Immature natural killer cell (primary cell): ENCODE measurements around the gene APOBR. TPM values are rescaled to one million over a fixed set of nuclear protein-coding genes. Genes with fewer than 3 reads are reported as not detected.
"Not testable (repeated sequence)": the region's sequence is repeated elsewhere in the genome, so short reads cannot be mapped to it uniquely, and the experiment has no call there.

Experiments used
- DNase-seq, 3 donors: peaks; one replicate each; pipeline ENCODE4 v3.0.0; 2022; ENCODE audit warnings: mixed read lengths in 1 of 3
- H3K27ac Mint-ChIP-seq, 6 donors: one replicate each; pipeline ENCODE4 v1.8.0; 2020; ENCODE audit warnings: mixed read lengths in 6 of 6, mild to moderate bottlenecking in 5 of 6, inconsistent platforms in 4 of 6, moderate library complexity in 3 of 6
- H3K27me3 Mint-ChIP-seq, 3 donors: one replicate each; pipeline ENCODE4 v1.8.0; 2020 to 2021; ENCODE audit warnings: low read depth in 3 of 3, mild to moderate bottlenecking in 3 of 3, mixed read lengths in 3 of 3, moderate library complexity in 3 of 3, inconsistent platforms in 1 of 3
- H3K36me3 Mint-ChIP-seq, 3 donors: one replicate each; pipeline ENCODE4 v1.8.0; 2020; ENCODE audit warnings: mixed read lengths in 3 of 3, inconsistent platforms in 2 of 3, mild to moderate bottlenecking in 2 of 3
- H3K4me1 Mint-ChIP-seq, 2 donors: one replicate each; pipeline ENCODE4 v1.8.0; 2020; ENCODE audit warnings: inconsistent platforms in 2 of 2, mild to moderate bottlenecking in 2 of 2, mixed read lengths in 2 of 2, moderate library complexity in 1 of 2
- H3K4me3 Mint-ChIP-seq, 5 donors: one replicate each; pipeline ENCODE4 v1.8.0; 2020; ENCODE audit warnings: mild to moderate bottlenecking in 5 of 5, mixed read lengths in 5 of 5, inconsistent platforms in 3 of 5, moderate library complexity in 3 of 5
- H3K9me3 Mint-ChIP-seq, 6 donors: one replicate each; pipeline ENCODE4 v1.8.0; 2020; ENCODE audit warnings: mild to moderate bottlenecking in 6 of 6, mixed read lengths in 6 of 6, inconsistent platforms in 4 of 6, moderate library complexity in 3 of 6
- polyA plus RNA-seq, 3 donors: library from polyadenylated mRNA; unstranded; fragments of 300-500 nt; fragmentation: Illumina TruSeq; gene quantifications; one replicate each; pipeline ENCODE4 v1.2.3, GENCODE V29; 2021

APOBR gene
- polyA plus RNA-seq, 3 donors from 2014 or later = 0.49 to 15.2 (median 2.6) TPM

DNA sequence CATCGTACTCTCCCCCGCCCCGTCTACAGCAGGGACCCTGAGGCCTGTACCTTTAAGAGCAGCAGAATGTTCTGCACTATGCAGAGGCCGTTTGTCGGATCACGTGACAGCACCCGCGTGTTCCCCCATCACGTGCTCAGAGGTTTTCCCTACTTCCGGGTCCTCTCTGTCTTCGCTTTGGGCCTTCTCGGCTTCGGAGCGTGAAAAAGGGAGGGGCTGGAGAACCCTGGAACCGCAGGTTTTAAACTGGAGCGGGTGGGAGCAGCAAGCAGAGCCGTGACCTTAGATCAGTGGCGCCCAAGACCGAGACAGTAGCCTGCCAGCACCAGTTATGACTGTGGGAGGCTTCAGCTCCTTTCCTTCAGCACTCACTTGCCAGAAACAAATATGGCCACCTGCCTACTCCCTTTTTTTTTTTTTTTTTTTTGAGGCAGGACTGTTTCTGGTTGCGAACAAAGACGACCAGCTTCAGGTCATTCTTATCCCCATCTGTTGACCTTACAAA lies 2.4 kb upstream of the APOBR start, which contains the start of gene CLN3:
Gene CLN3, minus strand, starts transcription at position 105 of the 505 bp plus-strand sequence. CDS start 315 bp downstream, outside the sequence.
- Mint-ChIP-seq H3K27ac (peak within 1 kb of the TSS; percentile 98 to 100 (median 100)), H3K4me3 (peak within 1 kb of the TSS; percentile 98 to 99 (median 98)), H3K36me3 (peaks cover 7 to 23% (median 17%) of the 10 kb centered on the region in 3 donors), H3K9me3 (no peaks in the 10 kb centered on the region), H3K4me1 (peaks cover 77 to 79% of the 10 kb centered on the region in 2 donors), H3K27me3 (peaks cover 8 to 25% (median 21%) of the 10 kb centered on the region in 3 donors)
- DNase-seq = peak; percentile 92 to 93 (median 93)

DNA sequence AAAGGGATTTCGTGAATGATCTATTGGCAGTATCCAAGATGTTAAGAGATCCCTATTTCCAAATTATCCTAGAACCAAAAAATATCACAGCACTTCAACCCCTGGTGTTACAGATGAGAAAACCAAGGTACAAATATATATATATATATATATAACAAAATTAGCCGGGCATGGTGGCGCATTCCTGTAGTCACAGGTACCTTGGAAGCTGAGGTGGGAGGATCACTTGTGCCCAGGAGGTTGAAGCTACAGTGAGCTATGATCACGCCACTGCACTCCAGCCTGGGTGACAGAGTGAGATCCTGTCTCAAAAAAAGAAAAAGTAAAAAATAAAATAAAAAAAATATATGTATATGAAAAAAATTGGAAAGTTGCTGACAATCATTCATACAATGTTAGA lies 1.9 kb upstream of the APOBR start:
- Mint-ChIP-seq H3K4me3 (peak overlapping the region; percentile 98 to 99 (median 98)), H3K27ac (peak overlapping the region; percentile 98 to 100 (median 100)), H3K27me3 (peaks cover 8 to 25% (median 21%) of the 10 kb centered on the region in 3 donors), H3K9me3 (no peaks in the 10 kb centered on the region), H3K4me1 (peaks cover 77 to 79% of the 10 kb centered on the region in 2 donors), H3K36me3 (peaks cover 12 to 23% (median 22%) of the 10 kb centered on the region in 3 donors)
- no peak for DNase-seq

GRCh38 chr16:28495098-28495793 lies 803 bp downstream of the APOBR start:
- peaks cover 12 to 25% (median 24%) of the 10 kb centered on the region in 3 donors for H3K36me3 Mint-ChIP-seq
- peak in 1 of 3 donors; percentile 18 for DNase-seq

GRCh38 chr16:28495795-28496749 lies 1.6 kb downstream of the APOBR start:
- Mint-ChIP-seq H3K4me3 (peak overlapping the region; percentile 91 to 98 (median 98)), H3K27ac (peak overlapping the region; percentile 98 to 100 (median 99)), H3K4me1 (peaks cover 76 to 77% of the 10 kb centered on the region in 2 donors), H3K27me3 (peaks cover 7 to 24% (median 21%) of the 10 kb centered on the region in 3 donors), H3K36me3 (peaks cover 12 to 25% (median 24%) of the 10 kb centered on the region in 3 donors), H3K9me3 (no peaks in the 10 kb centered on the region)
- no peak for DNase-seq

More at GRCh38 chr16:28495098-28495793, 803 bp downstream of the APOBR start:
- H3K27ac Mint-ChIP-seq = peak overlapping the region; percentile 98 to 100 (median 99)
- no peaks in the 10 kb centered on the region for H3K9me3 Mint-ChIP-seq
- H3K27me3 Mint-ChIP-seq = peaks cover 7 to 25% (median 21%) of the 10 kb centered on the region in 3 donors
- peak overlapping the region; percentile 91 to 98 (median 98) for H3K4me3 Mint-ChIP-seq
- peaks cover 77 to 79% of the 10 kb centered on the region in 2 donors for H3K4me1 Mint-ChIP-seq

- H3K36me3 Mint-ChIP-seq = peaks cover 12 to 25% (median 24%) of the 10 kb centered on the region in 3 donors
- H3K4me3 Mint-ChIP-seq = peak overlapping the region; percentile 91 to 98 (median 98)
- no peaks in the 10 kb centered on the region for H3K9me3 Mint-ChIP-seq
- H3K27ac Mint-ChIP-seq = peak overlapping the region; percentile 98 to 100 (median 99)
- H3K4me1 Mint-ChIP-seq = peaks cover 69 to 70% of the 10 kb centered on the region in 2 donors
- DNase-seq = no peak
- peaks cover 7 to 24% (median 18%) of the 10 kb centered on the region in 3 donors for H3K27me3 Mint-ChIP-seq
Measured at GRCh38 chr16:28496844-28497243, 2.4 kb downstream of the APOBR start.

DNA sequence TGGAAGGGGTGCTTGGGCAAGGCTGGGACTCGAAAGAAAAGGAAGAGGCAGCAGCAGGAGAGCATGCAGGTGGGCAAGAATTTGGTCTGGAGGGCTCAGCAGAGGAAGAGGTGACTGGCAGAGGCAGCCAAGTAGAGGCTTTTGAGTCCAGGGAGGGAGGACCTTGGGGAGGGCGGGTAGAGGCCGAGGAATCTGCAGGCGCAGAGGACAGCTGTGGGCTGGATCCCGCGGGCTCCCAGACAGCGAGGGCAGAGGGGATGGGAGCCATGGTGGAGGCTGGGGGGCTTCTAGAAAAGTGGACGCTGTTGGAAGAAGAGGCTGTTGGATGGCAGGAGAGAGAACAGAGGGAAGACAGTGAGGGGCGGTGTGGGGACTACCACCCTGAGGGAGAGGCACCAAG lies 2.9 kb downstream of the APOBR start:
- H3K4me3 Mint-ChIP-seq = peak overlapping the region; percentile 91 to 98 (median 98)
- no peaks in the 10 kb centered on the region for H3K9me3 Mint-ChIP-seq
- H3K36me3 Mint-ChIP-seq = peaks cover 12 to 25% (median 24%) of the 10 kb centered on the region in 3 donors
- peak overlapping the region; percentile 98 to 100 (median 99) for H3K27ac Mint-ChIP-seq
- peaks cover 63 to 65% of the 10 kb centered on the region in 2 donors for H3K4me1 Mint-ChIP-seq
- peaks cover 5 to 22% (median 13%) of the 10 kb centered on the region in 3 donors for H3K27me3 Mint-ChIP-seq
- DNase-seq = no peak

DNA sequence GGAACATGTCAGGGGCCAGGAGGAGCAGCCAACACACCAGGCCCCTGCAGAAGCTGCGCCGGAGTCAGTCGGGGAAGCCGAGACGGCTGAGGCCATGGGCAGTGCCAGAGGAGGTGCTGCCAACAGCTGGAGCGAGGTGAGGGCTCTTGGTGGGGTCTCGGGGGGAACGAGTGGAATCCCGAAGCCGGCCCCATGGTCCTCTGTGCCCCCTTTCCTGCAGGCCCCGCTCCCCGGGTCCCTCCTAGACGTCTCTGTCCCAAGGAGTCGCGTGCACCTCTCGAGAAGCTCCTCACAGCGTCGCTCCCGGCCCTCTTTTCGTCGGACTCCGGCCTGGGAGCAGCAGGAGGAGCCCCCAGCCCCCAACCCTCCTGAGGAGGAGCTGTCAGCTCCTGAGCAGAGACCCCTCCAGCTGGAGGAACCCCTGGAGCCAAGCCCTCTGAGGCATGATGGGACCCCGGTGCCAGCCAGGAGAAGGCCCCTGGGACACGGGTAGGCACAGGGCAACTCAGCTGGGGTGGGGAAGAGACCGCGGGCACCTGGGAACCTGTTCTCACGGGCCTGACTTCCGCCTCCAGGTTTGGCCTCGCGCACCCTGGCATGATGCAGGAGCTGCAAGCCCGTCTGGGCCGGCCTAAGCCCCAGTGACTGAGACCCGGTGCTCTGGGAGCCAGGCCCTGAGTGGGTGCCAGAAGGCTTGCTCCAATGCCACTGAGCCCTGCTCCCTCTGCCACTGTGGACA lies 3.6 kb downstream of the APOBR start:
- peaks cover 59 to 61% of the 10 kb centered on the region in 2 donors for H3K4me1 Mint-ChIP-seq

GRCh38 chr16:28498666-28499381 lies 4.4 kb downstream of the APOBR start:
- Mint-ChIP-seq H3K36me3 (peaks cover 12 to 25% (median 24%) of the 10 kb centered on the region in 3 donors), H3K27ac (peak overlapping the region; percentile 7 to 78 (median 59)), H3K4me1 (peaks cover 51 to 53% of the 10 kb centered on the region in 2 donors), H3K27me3 (peaks cover 2 to 16% (median 10%) of the 10 kb centered on the region in 3 donors), H3K4me3 (peak overlapping the region in 3 of 5 donors; percentile 1 to 29 (median 17)), H3K9me3 (no peaks in the 10 kb centered on the region)
- DNase-seq = no peak

More for the DNA sequence above, 3.6 kb downstream of the APOBR start:
- Mint-ChIP-seq H3K27me3 (peaks cover 5 to 22% (median 13%) of the 10 kb centered on the region in 3 donors), H3K27ac (peak overlapping the region in 5 of 6 donors; percentile 98 to 100 (median 99)), H3K4me3 (peak overlapping the region; percentile 65 to 98 (median 97)), H3K9me3 (no peaks in the 10 kb centered on the region), H3K36me3 (peaks cover 12 to 25% (median 24%) of the 10 kb centered on the region in 3 donors)
- DNase-seq = no peak

- Mint-ChIP-seq H3K36me3 (peaks cover 12 to 25% (median 24%) of the 10 kb centered on the region in 3 donors), H3K4me3 (peak overlapping the region in 2 of 5 donors; percentile 29 to 35), H3K27ac (peak overlapping the region in 2 of 6 donors; percentile 57 to 70), H3K4me1 (peaks cover 40 to 43% of the 10 kb centered on the region in 2 donors), H3K9me3 (no peaks in the 10 kb centered on the region), H3K27me3 (peaks cover 0 to 8% (median 6%) of the 10 kb centered on the region in 3 donors)
- DNase-seq = no peak
Measured at GRCh38 chr16:28499854-28500253, 5.4 kb downstream of the APOBR start.

DNA sequence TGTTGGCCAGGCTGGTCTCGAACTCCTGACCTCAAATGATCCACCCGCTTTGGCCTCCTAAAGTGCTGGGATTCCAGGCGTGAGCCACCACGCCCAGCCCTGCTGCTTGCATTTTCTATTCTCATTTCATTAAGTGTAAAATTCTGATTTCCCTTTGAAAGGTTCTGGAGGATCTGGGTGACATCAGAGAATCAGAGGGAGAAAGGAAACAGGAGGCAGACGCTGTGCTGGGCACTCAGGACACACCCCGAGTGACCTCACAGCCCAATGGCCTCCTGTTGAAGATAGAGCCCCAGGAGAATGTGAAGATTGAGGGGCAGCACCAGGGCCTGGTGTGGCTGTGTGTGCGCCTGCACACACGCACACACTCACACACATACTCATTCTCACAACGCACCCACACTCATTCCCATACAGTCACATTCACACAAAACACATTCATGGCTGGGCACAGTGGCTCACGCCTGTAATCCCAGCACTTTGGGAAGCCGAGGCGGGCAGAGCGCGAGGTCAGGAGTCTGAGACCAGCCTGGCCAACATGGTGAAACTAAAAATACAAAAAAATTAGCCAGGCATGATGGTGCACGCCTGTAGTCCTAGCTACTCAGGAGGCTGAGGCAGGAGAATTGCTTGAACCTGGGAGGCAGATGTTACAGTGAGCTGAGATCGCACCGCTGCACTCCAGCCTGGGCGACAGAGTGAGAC lies 6.2 kb downstream of the APOBR start:
- Mint-ChIP-seq H3K36me3 (peaks cover 12 to 22% (median 17%) of the 10 kb centered on the region in 3 donors), H3K27ac (peak overlapping the region in 2 of 6 donors; percentile 69 to 79), H3K4me1 (peaks cover 33 to 35% of the 10 kb centered on the region in 2 donors)
- not testable (repeated sequence) for H3K27me3 Mint-ChIP-seq, DNase-seq, H3K9me3 Mint-ChIP-seq, H3K4me3 Mint-ChIP-seq
